HCT116 (cell line): Measurements from ENCODE around the gene VSTM2B. TPM values are rescaled to one million over a fixed set of nuclear protein-coding genes. Genes with fewer than 3 reads are reported as not detected.

Experiments
- ATAC-seq: fragments of 200-7000 bp; cut with Tn5 transposase; 2 replicates; pipeline ENCODE4 v1.9.1; 2020; ENCODE audit warnings: mild to moderate bottlenecking, moderate library complexity
- BruUV-seq: library from RNA; stranded (reverse); fragments of 400-500 nt; replicated peaks from 2 replicates; lab custom pipeline; 2021; lab: Mats Ljungman, UMichigan
- CTCF ChIA-PET: fragments of 300-600 bp; sonication (Branson Sonifier 250); formaldehyde crosslinking; loops from one replicate; lab custom pipeline; 2021; ENCODE audit warnings: antibody characterized with exemption; lab: Charles Lee
- POLR2A ChIA-PET: fragments of 300-600, 350-600 bp; sonication (Branson Sonifier 250); formaldehyde crosslinking; loops from one replicate; lab custom pipeline; 2021; ENCODE audit warnings: antibody characterized with exemption; lab: Charles Lee
- RAD21 ChIA-PET, 2 experiments: fragments of 300-600 bp; sonication (Branson Sonifier 250); formaldehyde crosslinking; loops; one replicate each; lab custom pipeline; 2023; ENCODE audit warnings: low total read pairs in 2 of 2; ENCODE audit not compliant: uncharacterized antibody in 2 of 2, unreplicated experiment in 2 of 2, low non-redundant PET in 1 of 2; lab: Charles Lee
- DNase-seq: peaks from one replicate; pipeline ENCODE4 v3.0.0-alpha.2; 2010; ENCODE audit warnings: low read depth, low spot score
- H2AFZ ChIP-seq: fragments of 200-600 bp; shearing (Covaris generic), sonication (generic); 2 replicates; pipeline ENCODE4 v1.6.1; 2017; ENCODE audit warnings: low read depth, mixed run types, mixed read lengths, antibody characterized with exemption, low read length; ENCODE audit not compliant: poor library complexity, severe bottlenecking
- H3K27ac ChIP-seq: 2 replicates; pipeline ENCODE4 v1.5.1; 2012; ENCODE audit warnings: low read depth, low read length
- H3K27me3 ChIP-seq: fragments of 200-600 bp; sonication (generic); 2 replicates; pipeline ENCODE4 v1.6.1; 2016; ENCODE audit warnings: mixed run types, low read length, mixed read lengths; ENCODE audit not compliant: insufficient read depth
- H3K36me3 ChIP-seq, 2 experiments: fragments of 200-500 bp in 1 of 2; fragments of 200-600 bp in 1 of 2; sonication (Bioruptor generic) in 1 of 2; sonication (generic) in 1 of 2; 2 replicates each; pipeline versions ENCODE4 v1.5.1 to v1.6.1; 2014 to 2016; ENCODE audit warnings: low read length in 2 of 2, inconsistent platforms in 1 of 2, mixed read lengths in 1 of 2, mixed run types in 1 of 2; ENCODE audit not compliant: insufficient read depth in 2 of 2, control insufficient read depth in 1 of 2
- H3K4me1 ChIP-seq, 2 experiments: fragments of 200-600 bp in 1 of 2; sonication (generic) in 1 of 2; 2 replicates each; pipeline versions ENCODE4 v1.5.1 to v1.6.1; 2012 to 2017; ENCODE audit warnings: low read length in 2 of 2, inconsistent platforms in 1 of 2, mild to moderate bottlenecking in 1 of 2, mixed read lengths in 1 of 2, mixed run types in 1 of 2, moderate library complexity in 1 of 2; ENCODE audit not compliant: insufficient read depth in 2 of 2, control insufficient read depth in 1 of 2
- H3K4me2 ChIP-seq: fragments of 200-600 bp; sonication (generic); 2 replicates; pipeline ENCODE4 v1.6.1; 2017; ENCODE audit warnings: mixed run types, low read length, mixed read lengths
- H3K4me3 ChIP-seq, 2 experiments: fragments of 200-600 bp in 1 of 2; sonication (generic) in 1 of 2; replicated peaks in 1 of 2; 2 replicates each; pipeline ENCODE4 v1.5.1; 2011 to 2016; ENCODE audit warnings: low read length in 2 of 2, control low read depth in 1 of 2, low read depth in 1 of 2, mild to moderate bottlenecking in 1 of 2, mixed read lengths in 1 of 2, mixed run types in 1 of 2
- H3K79me2 ChIP-seq: fragments of 200-600 bp; sonication (generic); 2 replicates; pipeline ENCODE4 v1.6.1; 2017; ENCODE audit warnings: mild to moderate bottlenecking, mixed run types, low read length, moderate library complexity, mixed read lengths; ENCODE audit not compliant: insufficient read depth
- H3K9ac ChIP-seq: fragments of 200-600 bp; sonication (generic); 2 replicates; pipeline ENCODE4 v1.6.1; 2016; ENCODE audit warnings: low read length, mixed read lengths
- H3K9me2 ChIP-seq: fragments of 200-600 bp; sonication (generic), shearing (Covaris generic); 2 replicates; pipeline ENCODE4 v1.6.1; 2017; ENCODE audit warnings: mixed run types, mild to moderate bottlenecking, moderate library complexity; ENCODE audit not compliant: insufficient read depth
- H3K9me3 ChIP-seq, 2 experiments: fragments of 200-500 bp in 1 of 2; fragments of 200-600 bp in 1 of 2; sonication (Bioruptor generic) in 1 of 2; sonication (generic) in 1 of 2; 2 replicates each; pipeline ENCODE4 v1.6.1; 2014 to 2017; ENCODE audit warnings: low read length in 2 of 2, mixed read lengths in 2 of 2, inconsistent platforms in 1 of 2, low read depth in 1 of 2, mild to moderate bottlenecking in 1 of 2, mixed run types in 1 of 2, moderate library complexity in 1 of 2; ENCODE audit not compliant: control insufficient read depth in 1 of 2, insufficient read depth in 1 of 2
- H4K20me1 ChIP-seq: fragments of 200-600 bp; sonication (generic), shearing (Covaris generic); 2 replicates; pipeline ENCODE4 v1.6.1; 2017; ENCODE audit warnings: mixed run types, mild to moderate bottlenecking, moderate library complexity; ENCODE audit not compliant: insufficient read depth
- CBX3 ChIP-seq: IDR thresholded peaks from 2 replicates; pipeline ENCODE4 v1.6.1; 2012; ENCODE audit warnings: low read depth
- CEBPB ChIP-seq: IDR thresholded peaks from 2 replicates; pipeline ENCODE4 v1.6.1; 2012; ENCODE audit warnings: low read depth
- EGR1 ChIP-seq: IDR thresholded peaks from 2 replicates; pipeline ENCODE4 v1.6.1; 2012; ENCODE audit warnings: low read depth
- ELF1 ChIP-seq: IDR thresholded peaks from 2 replicates; pipeline ENCODE4 v1.6.1; 2012; ENCODE audit warnings: low read depth, borderline replicate concordance
- FOSL1 ChIP-seq: IDR thresholded peaks from 2 replicates; pipeline ENCODE4 v1.6.1; 2012; ENCODE audit warnings: low read depth
- JUND ChIP-seq: IDR thresholded peaks from 2 replicates; pipeline ENCODE4 v1.6.1; 2012
- POLR2A ChIP-seq: IDR thresholded peaks from 2 replicates; pipeline ENCODE4 v1.7.0; 2011; ENCODE audit warnings: borderline replicate concordance; ENCODE audit not compliant: insufficient read depth, insufficient read length; ENCODE audit errors: extremely low read depth
- POLR2AphosphoS5 ChIP-seq: IDR thresholded peaks from 2 replicates; pipeline ENCODE4 v1.6.1; 2011; ENCODE audit warnings: mild to moderate bottlenecking, low read depth, low read length, moderate library complexity
- RAD21 ChIP-seq: IDR thresholded peaks from 2 replicates; pipeline ENCODE4 v1.6.1; 2012; ENCODE audit warnings: low read depth, mild to moderate bottlenecking
- SIN3A ChIP-seq: IDR thresholded peaks from 2 replicates; pipeline ENCODE4 v1.6.1; 2012; ENCODE audit warnings: low read depth
- SP1 ChIP-seq: IDR thresholded peaks from 2 replicates; pipeline ENCODE4 v1.6.1; 2012; ENCODE audit warnings: low read depth
- TCF7L2 ChIP-seq: IDR thresholded peaks from 2 replicates; pipeline ENCODE4 v1.7.0; 2011; ENCODE audit warnings: borderline replicate concordance, inconsistent platforms; ENCODE audit not compliant: insufficient read depth, insufficient read length; ENCODE audit errors: extremely low read depth
- YY1 ChIP-seq: IDR thresholded peaks from 2 replicates; pipeline ENCODE4 v1.6.1; 2011; ENCODE audit warnings: low read length, low read depth, moderate library complexity, mild to moderate bottlenecking; ENCODE audit not compliant: insufficient replicate concordance; ENCODE audit errors: extremely low read depth
- ZFX ChIP-seq: fragments of 450-650 bp; IDR thresholded peaks from 2 replicates; pipeline ENCODE4 v1.6.1; 2017
- intact Hi-C: fragments of 100-400 bp; cut with micrococcal nuclease; formaldehyde crosslinking; loops from 2 replicates; pipeline ENCODE4 v1.10.0; 2022
- total RNA-seq: library from RNA; stranded (reverse); gene quantifications from one replicate; pipeline ENCODE4 v1.2.1, GENCODE V29; 2021; ENCODE audit not compliant: unreplicated experiment
- TF ChIP-seq, protein P1 (sequence below): IDR thresholded peaks from 2 replicates; pipeline ENCODE4 v1.6.1; 2012
- TF ChIP-seq, protein P2 (sequence below), 3 experiments: fragments of 200-600 bp in 1 of 3; sonication (generic) in 1 of 3; IDR thresholded peaks in 2 of 3; conservative IDR thresholded peaks in 1 of 3; 2 replicates each; pipeline ENCODE4 v1.5.1; 2012 to 2017; ENCODE audit warnings: low read depth in 2 of 3, low read length in 2 of 3, antibody characterized with exemption in 1 of 3, borderline replicate concordance in 1 of 3, control low read depth in 1 of 3, mild to moderate bottlenecking in 1 of 3, mixed read lengths in 1 of 3, mixed run types in 1 of 3, moderate library complexity in 1 of 3; ENCODE audit not compliant: insufficient read depth in 1 of 3
- TF ChIP-seq, protein P3 (sequence below): IDR thresholded peaks from 2 replicates; pipeline ENCODE4 v1.6.1; 2011; ENCODE audit warnings: mild to moderate bottlenecking, low read length, moderate library complexity; ENCODE audit not compliant: insufficient replicate concordance; ENCODE audit errors: extremely low read depth

The VSTM2B gene
- total RNA-seq, 1 experiment from 2014 or later: not detected

DNA sequence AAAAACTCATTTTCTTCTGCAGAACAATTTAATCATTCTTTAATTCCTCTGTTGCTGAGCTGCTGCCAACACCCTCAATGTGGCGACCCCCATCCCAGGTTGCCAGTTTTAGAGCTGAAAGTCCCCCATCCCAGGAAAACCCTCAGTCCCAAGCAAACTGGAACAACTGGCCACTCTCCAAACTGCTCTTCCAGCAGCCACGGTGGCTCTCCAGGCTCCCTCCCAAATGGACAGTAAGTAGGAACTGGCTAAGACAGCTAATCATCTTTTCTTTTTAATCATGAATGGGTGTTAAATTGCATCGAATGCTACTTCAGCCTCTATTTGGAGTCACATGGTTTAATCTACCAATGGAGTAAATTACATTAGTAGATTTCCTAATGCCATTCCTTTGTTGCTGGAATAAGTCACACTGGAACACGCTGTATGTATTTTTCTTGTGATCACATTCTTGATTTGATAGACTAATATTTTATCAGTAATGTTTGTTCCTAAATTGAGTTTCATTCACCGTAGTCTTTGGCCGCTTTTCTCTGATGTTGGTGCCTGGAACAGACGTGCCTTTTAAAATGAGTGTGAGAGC lies 33.7 kb upstream of the VSTM2B start:
- H3K27ac ChIP-seq: no peak overlapping the region
- no peak for ATAC-seq
- H2AFZ ChIP-seq: no peak overlapping the region
- no peak overlapping the region for H3K9ac ChIP-seq
- no peaks in the 10 kb centered on the region for H3K9me2 ChIP-seq
- H3K27me3 ChIP-seq: peaks cover 32% of the 10 kb centered on the region
- intact Hi-C loops: no loop called here
- RAD21 ChIA-PET: no interaction called here
- H3K4me1 ChIP-seq: no peaks in the 10 kb centered on the region
- no peak overlapping the region for H3K4me3 ChIP-seq
- H3K9me3 ChIP-seq: no peaks in the 10 kb centered on the region
- no peak for DNase-seq
- H3K4me2 ChIP-seq: no peak overlapping the region
- no TSS peak for BruUV-seq
- POLR2A ChIA-PET: no interaction called here
- no peak for TF ChIP-seq FOSL1
- no peak for TF ChIP-seq POLR2AphosphoS5
- TF ChIP-seq, protein P1, sequence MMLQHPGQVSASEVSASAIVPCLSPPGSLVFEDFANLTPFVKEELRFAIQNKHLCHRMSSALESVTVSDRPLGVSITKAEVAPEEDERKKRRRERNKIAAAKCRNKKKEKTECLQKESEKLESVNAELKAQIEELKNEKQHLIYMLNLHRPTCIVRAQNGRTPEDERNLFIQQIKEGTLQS: no peak
- no peak for TF ChIP-seq TCF7L2
- TF ChIP-seq CBX3: no peak
- no peak for TF ChIP-seq ZFX
- no peak for TF ChIP-seq EGR1
- no peak for TF ChIP-seq ELF1
- TF ChIP-seq YY1: no peak
- TF ChIP-seq SP1: no peak
- TF ChIP-seq SIN3A: no peak
- H4K20me1 ChIP-seq: no peaks in the 10 kb centered on the region
- no peaks in the 10 kb centered on the region for H3K36me3 ChIP-seq
- CTCF ChIA-PET: no interaction called here
- H3K79me2 ChIP-seq: no peaks in the 10 kb centered on the region

DNA sequence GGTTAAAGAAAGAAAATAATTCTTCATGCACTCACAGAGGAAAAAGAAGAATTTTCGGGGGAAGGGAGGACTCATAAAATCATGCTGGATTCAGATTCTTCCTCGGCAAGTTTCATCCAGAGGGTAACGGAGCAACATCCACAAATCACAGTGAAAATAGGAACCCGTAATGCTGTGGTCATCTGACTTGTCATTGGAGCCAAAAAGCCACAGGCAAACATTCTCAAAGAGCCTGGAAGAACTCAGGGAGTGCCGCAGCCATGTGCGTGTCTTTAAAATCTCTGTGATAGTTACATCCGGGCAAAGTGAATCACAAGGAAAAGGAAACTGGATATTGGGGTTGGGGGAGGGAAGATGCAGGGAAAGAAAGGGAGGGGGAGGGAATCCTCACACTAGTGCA lies 33.0 kb upstream of the VSTM2B start:
- no peaks in the 10 kb centered on the region for H3K9me2 ChIP-seq
- no peak for ATAC-seq
- TF ChIP-seq EGR1 (no peak), ELF1 (no peak), POLR2AphosphoS5 (no peak), SP1 (no peak), JUND (no peak), RAD21 (no peak), POLR2A (no peak), CEBPB (no peak)
- TF ChIP-seq, protein P2, sequence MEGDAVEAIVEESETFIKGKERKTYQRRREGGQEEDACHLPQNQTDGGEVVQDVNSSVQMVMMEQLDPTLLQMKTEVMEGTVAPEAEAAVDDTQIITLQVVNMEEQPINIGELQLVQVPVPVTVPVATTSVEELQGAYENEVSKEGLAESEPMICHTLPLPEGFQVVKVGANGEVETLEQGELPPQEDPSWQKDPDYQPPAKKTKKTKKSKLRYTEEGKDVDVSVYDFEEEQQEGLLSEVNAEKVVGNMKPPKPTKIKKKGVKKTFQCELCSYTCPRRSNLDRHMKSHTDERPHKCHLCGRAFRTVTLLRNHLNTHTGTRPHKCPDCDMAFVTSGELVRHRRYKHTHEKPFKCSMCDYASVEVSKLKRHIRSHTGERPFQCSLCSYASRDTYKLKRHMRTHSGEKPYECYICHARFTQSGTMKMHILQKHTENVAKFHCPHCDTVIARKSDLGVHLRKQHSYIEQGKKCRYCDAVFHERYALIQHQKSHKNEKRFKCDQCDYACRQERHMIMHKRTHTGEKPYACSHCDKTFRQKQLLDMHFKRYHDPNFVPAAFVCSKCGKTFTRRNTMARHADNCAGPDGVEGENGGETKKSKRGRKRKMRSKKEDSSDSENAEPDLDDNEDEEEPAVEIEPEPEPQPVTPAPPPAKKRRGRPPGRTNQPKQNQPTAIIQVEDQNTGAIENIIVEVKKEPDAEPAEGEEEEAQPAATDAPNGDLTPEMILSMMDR (IDR thresholded peaks at IDR 0.05 in 2 of 3, conservative IDR thresholded peaks at IDR 0.05 in 1 of 3; ENCODE audit: borderline replicate concordance in 1 of 3, insufficient read depth in 1 of 3, low read depth in 2 of 3, low read length in 2 of 3): no peak
- TF ChIP-seq, protein P3, sequence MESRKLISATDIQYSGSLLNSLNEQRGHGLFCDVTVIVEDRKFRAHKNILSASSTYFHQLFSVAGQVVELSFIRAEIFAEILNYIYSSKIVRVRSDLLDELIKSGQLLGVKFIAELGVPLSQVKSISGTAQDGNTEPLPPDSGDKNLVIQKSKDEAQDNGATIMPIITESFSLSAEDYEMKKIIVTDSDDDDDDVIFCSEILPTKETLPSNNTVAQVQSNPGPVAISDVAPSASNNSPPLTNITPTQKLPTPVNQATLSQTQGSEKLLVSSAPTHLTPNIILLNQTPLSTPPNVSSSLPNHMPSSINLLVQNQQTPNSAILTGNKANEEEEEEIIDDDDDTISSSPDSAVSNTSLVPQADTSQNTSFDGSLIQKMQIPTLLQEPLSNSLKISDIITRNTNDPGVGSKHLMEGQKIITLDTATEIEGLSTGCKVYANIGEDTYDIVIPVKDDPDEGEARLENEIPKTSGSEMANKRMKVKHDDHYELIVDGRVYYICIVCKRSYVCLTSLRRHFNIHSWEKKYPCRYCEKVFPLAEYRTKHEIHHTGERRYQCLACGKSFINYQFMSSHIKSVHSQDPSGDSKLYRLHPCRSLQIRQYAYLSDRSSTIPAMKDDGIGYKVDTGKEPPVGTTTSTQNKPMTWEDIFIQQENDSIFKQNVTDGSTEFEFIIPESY: no peak
- TF ChIP-seq, all 23 proteins: peak for 0
- Histone ChIP-seq H3K9ac (no peak overlapping the region), H3K27ac (no peak overlapping the region), H3K36me3 (no peaks in the 10 kb centered on the region), H3K4me3 (no peak overlapping the region), H3K9me3 (no peaks in the 10 kb centered on the region), H3K4me1 (no peaks in the 10 kb centered on the region), H3K79me2 (no peaks in the 10 kb centered on the region), H3K4me2 (no peak overlapping the region), H3K27me3 (peaks cover 33% of the 10 kb centered on the region), H2AFZ (no peak overlapping the region), H4K20me1 (no peaks in the 10 kb centered on the region)
- intact Hi-C loops: no loop called here
- no TSS peak for BruUV-seq
- POLR2A ChIA-PET: no interaction called here
- RAD21 ChIA-PET: no interaction called here
- CTCF ChIA-PET: no interaction called here
- no peak for DNase-seq
